ENCODE data around the gene CMKLR1.

- TF ChIP-seq CTCF (IDR thresholded peaks at IDR 0.05; ENCODE audit: borderline replicate concordance, extremely low read depth, low read length, poor library complexity, severe bottlenecking): no peak
- TF ChIP-seq EZH2 (IDR thresholded peaks at IDR 0.05; ENCODE audit: borderline replicate concordance, low read depth, low read length, severe bottlenecking): no peak
Measured at GRCh38 chr12:108350511-108350910, 11.4 kb upstream of the CMKLR1 start.

All from DND-41 (cell line).